Neuron (in vitro differentiated cells): ENCODE data around the gene RUSF1.
"Not testable (repeated sequence)": the region's sequence is repeated elsewhere in the genome, so short reads cannot be mapped to it uniquely, and the experiment has no call there.

ENCODE experiments used
- H2AFZ ChIP-seq: one replicate; pipeline ENCODE4 v1.6.1; 2013; ENCODE audit warnings: low read depth, mild to moderate bottlenecking, inconsistent platforms, low read length, moderate library complexity
- H3K27me3 ChIP-seq: one replicate; pipeline ENCODE4 v1.6.1; 2013; ENCODE audit warnings: low read length; ENCODE audit not compliant: insufficient read depth
- H3K36me3 ChIP-seq: one replicate; pipeline ENCODE4 v1.6.1; 2013; ENCODE audit warnings: low read length; ENCODE audit not compliant: insufficient read depth
- H3K4me1 ChIP-seq: one replicate; pipeline ENCODE4 v1.6.1; 2013; ENCODE audit warnings: low read length; ENCODE audit not compliant: insufficient read depth
- H3K4me3 ChIP-seq: 2 replicates; pipeline ENCODE4 v1.5.1; 2013; ENCODE audit warnings: mild to moderate bottlenecking, low read length, moderate library complexity
- H3K9me3 ChIP-seq: one replicate; pipeline ENCODE4 v1.6.1; 2013; ENCODE audit warnings: low read length

The RUSF1 gene

GRCh38 chr16:31507929-31508705 is at the start of gene RUSF1:
TSS of gene RUSF1 (minus strand) at chr16:31508391. CDS start at chr16:31508373, 18 bp downstream.
- Histone ChIP-seq H3K36me3 (peaks cover 10% of the 10 kb centered on the region), H3K4me1 (peaks cover 20% of the 10 kb centered on the region), H3K4me3 (peak within 1 kb of the TSS; percentile 80), H3K27me3 (no peaks in the 10 kb centered on the region), H3K9me3 (no peaks in the 10 kb centered on the region), H2AFZ (peak within 1 kb of the TSS; percentile 92)

GRCh38 chr16:31542763-31543162 is 34.6 kb upstream of the RUSF1 start:
- Histone ChIP-seq H3K4me3 (no peak overlapping the region), H3K36me3 (no peaks in the 10 kb centered on the region), H3K4me1 (no peaks in the 10 kb centered on the region), H3K27me3 (peaks cover 14% of the 10 kb centered on the region), H3K9me3 (peaks cover 10% of the 10 kb centered on the region), H2AFZ (no peak overlapping the region)

GRCh38 chr16:31539762-31540161 is 31.6 kb upstream of the RUSF1 start:
- peaks cover 10% of the 10 kb centered on the region for H3K9me3 ChIP-seq
- H2AFZ ChIP-seq, H3K4me3 ChIP-seq, H3K4me1 ChIP-seq, H3K36me3 ChIP-seq: not testable (repeated sequence)
- peaks cover 19% of the 10 kb centered on the region for H3K27me3 ChIP-seq

GRCh38 chr16:31538243-31538598 is 30.0 kb upstream of the RUSF1 start:
- not testable (repeated sequence) for H3K9me3 ChIP-seq, H3K4me3 ChIP-seq, H3K36me3 ChIP-seq, H2AFZ ChIP-seq, H3K4me1 ChIP-seq
- H3K27me3 ChIP-seq, result peaks cover 19% of the 10 kb centered on the region

GRCh38 chr16:31537362-31538242 is 29.4 kb upstream of the RUSF1 start:
- no peaks in the 10 kb centered on the region for H3K36me3 ChIP-seq
- peak overlapping the region; percentile 27 for H3K4me3 ChIP-seq
- H3K4me1 ChIP-seq, result no peaks in the 10 kb centered on the region
- H3K9me3 ChIP-seq, result peaks cover 7% of the 10 kb centered on the region
- no peak overlapping the region for H2AFZ ChIP-seq
- H3K27me3 ChIP-seq, result peaks cover 19% of the 10 kb centered on the region

- H3K9me3 ChIP-seq, result peaks cover 7% of the 10 kb centered on the region
- H2AFZ ChIP-seq, result no peak overlapping the region
- no peaks in the 10 kb centered on the region for H3K4me1 ChIP-seq
- H3K36me3 ChIP-seq, result no peaks in the 10 kb centered on the region
- H3K4me3 ChIP-seq, result no peak overlapping the region
- peaks cover 19% of the 10 kb centered on the region for H3K27me3 ChIP-seq
Measured at GRCh38 chr16:31536804-31537361, 28.7 kb upstream of the RUSF1 start.

- H3K36me3 ChIP-seq, result no peaks in the 10 kb centered on the region
- no peaks in the 10 kb centered on the region for H3K4me1 ChIP-seq
- H2AFZ ChIP-seq, result no peak overlapping the region
- peaks cover 7% of the 10 kb centered on the region for H3K9me3 ChIP-seq
- peaks cover 28% of the 10 kb centered on the region for H3K27me3 ChIP-seq
- H3K4me3 ChIP-seq, result no peak overlapping the region
Measured at GRCh38 chr16:31535737-31536136, 27.5 kb upstream of the RUSF1 start.

- Histone ChIP-seq H3K36me3 (no peaks in the 10 kb centered on the region), H3K9me3 (peaks cover under 1% of the 10 kb centered on the region), H2AFZ (no peak overlapping the region), H3K27me3 (peaks cover 42% of the 10 kb centered on the region), H3K4me1 (peaks cover 3% of the 10 kb centered on the region), H3K4me3 (no peak overlapping the region)
Measured at GRCh38 chr16:31532896-31533295, 24.7 kb upstream of the RUSF1 start.

- Histone ChIP-seq H2AFZ (no peak overlapping the region), H3K4me3 (no peak overlapping the region), H3K9me3 (peaks cover 3% of the 10 kb centered on the region), H3K36me3 (no peaks in the 10 kb centered on the region), H3K27me3 (peaks cover 48% of the 10 kb centered on the region), H3K4me1 (peaks cover 3% of the 10 kb centered on the region)
Measured at GRCh38 chr16:31532120-31532519, 23.9 kb upstream of the RUSF1 start.

GRCh38 chr16:31531096-31531495 is 22.9 kb upstream of the RUSF1 start:
- H3K4me3 ChIP-seq, result no peak overlapping the region
- peaks cover 41% of the 10 kb centered on the region for H3K27me3 ChIP-seq
- no peaks in the 10 kb centered on the region for H3K36me3 ChIP-seq
- no peak overlapping the region for H2AFZ ChIP-seq
- peaks cover 3% of the 10 kb centered on the region for H3K9me3 ChIP-seq
- H3K4me1 ChIP-seq, result peaks cover 3% of the 10 kb centered on the region

GRCh38 chr16:31530405-31530804 is 22.2 kb upstream of the RUSF1 start:
- H3K9me3 ChIP-seq, result peaks cover 3% of the 10 kb centered on the region
- no peak overlapping the region for H2AFZ ChIP-seq
- peaks cover 41% of the 10 kb centered on the region for H3K27me3 ChIP-seq
- no peaks in the 10 kb centered on the region for H3K36me3 ChIP-seq
- H3K4me3 ChIP-seq, result no peak overlapping the region
- H3K4me1 ChIP-seq, result peaks cover 3% of the 10 kb centered on the region

- Histone ChIP-seq H3K4me3 (peak overlapping the region; percentile 22), H3K4me1 (peaks cover 3% of the 10 kb centered on the region), H2AFZ (no peak overlapping the region), H3K27me3 (peaks cover 41% of the 10 kb centered on the region), H3K36me3 (no peaks in the 10 kb centered on the region), H3K9me3 (peaks cover 3% of the 10 kb centered on the region)
Measured at GRCh38 chr16:31529937-31530312, 21.7 kb upstream of the RUSF1 start.
